ENCODE measurements around the gene PIK3C3.

DNA sequence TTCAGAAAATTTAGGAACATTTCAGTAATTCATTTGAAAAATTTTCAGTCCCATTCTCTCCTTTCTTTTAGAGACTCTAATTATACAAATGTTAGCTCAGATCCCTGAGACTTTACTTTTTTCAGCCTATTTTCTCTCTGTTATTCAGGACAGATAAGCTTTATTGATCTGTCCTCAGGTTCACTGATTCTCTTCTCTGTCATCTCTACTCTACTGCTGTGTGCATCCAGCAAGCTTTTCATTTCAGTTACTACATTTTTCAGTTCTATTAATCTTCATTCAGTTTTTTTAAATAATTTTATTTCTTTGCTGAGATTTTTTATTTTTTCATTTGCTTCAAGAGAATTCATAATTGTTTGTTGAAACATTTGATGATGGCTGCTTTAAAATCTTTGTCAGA lies 22.1 kb upstream of the PIK3C3 start:
- TF ChIP-seq, protein P1, sequence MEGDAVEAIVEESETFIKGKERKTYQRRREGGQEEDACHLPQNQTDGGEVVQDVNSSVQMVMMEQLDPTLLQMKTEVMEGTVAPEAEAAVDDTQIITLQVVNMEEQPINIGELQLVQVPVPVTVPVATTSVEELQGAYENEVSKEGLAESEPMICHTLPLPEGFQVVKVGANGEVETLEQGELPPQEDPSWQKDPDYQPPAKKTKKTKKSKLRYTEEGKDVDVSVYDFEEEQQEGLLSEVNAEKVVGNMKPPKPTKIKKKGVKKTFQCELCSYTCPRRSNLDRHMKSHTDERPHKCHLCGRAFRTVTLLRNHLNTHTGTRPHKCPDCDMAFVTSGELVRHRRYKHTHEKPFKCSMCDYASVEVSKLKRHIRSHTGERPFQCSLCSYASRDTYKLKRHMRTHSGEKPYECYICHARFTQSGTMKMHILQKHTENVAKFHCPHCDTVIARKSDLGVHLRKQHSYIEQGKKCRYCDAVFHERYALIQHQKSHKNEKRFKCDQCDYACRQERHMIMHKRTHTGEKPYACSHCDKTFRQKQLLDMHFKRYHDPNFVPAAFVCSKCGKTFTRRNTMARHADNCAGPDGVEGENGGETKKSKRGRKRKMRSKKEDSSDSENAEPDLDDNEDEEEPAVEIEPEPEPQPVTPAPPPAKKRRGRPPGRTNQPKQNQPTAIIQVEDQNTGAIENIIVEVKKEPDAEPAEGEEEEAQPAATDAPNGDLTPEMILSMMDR (IDR thresholded peaks at IDR 0.05; ENCODE audit: low read depth, low read length, missing input control), result no peak
- TF ChIP-seq, protein P2, sequence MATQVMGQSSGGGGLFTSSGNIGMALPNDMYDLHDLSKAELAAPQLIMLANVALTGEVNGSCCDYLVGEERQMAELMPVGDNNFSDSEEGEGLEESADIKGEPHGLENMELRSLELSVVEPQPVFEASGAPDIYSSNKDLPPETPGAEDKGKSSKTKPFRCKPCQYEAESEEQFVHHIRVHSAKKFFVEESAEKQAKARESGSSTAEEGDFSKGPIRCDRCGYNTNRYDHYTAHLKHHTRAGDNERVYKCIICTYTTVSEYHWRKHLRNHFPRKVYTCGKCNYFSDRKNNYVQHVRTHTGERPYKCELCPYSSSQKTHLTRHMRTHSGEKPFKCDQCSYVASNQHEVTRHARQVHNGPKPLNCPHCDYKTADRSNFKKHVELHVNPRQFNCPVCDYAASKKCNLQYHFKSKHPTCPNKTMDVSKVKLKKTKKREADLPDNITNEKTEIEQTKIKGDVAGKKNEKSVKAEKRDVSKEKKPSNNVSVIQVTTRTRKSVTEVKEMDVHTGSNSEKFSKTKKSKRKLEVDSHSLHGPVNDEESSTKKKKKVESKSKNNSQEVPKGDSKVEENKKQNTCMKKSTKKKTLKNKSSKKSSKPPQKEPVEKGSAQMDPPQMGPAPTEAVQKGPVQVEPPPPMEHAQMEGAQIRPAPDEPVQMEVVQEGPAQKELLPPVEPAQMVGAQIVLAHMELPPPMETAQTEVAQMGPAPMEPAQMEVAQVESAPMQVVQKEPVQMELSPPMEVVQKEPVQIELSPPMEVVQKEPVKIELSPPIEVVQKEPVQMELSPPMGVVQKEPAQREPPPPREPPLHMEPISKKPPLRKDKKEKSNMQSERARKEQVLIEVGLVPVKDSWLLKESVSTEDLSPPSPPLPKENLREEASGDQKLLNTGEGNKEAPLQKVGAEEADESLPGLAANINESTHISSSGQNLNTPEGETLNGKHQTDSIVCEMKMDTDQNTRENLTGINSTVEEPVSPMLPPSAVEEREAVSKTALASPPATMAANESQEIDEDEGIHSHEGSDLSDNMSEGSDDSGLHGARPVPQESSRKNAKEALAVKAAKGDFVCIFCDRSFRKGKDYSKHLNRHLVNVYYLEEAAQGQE (IDR thresholded peaks at IDR 0.05), result no peak
- TF ChIP-seq JUND (IDR thresholded peaks at IDR 0.05) (no peak), SP1 (IDR thresholded peaks at IDR 0.05) (no peak), TAF1 (conservative IDR thresholded peaks at IDR 0.05) (no peak), EGR1 (IDR thresholded peaks at IDR 0.05; ENCODE audit: low read depth in 2 of 2) (no peak), GABPA (IDR thresholded peaks at IDR 0.05 in 1 of 2, conservative IDR thresholded peaks at IDR 0.05 in 1 of 2) (no peak), YY1 (IDR thresholded peaks at IDR 0.05) (no peak), HNF4G (IDR thresholded peaks at IDR 0.05) (no peak)
- TF ChIP-seq, protein P3, sequence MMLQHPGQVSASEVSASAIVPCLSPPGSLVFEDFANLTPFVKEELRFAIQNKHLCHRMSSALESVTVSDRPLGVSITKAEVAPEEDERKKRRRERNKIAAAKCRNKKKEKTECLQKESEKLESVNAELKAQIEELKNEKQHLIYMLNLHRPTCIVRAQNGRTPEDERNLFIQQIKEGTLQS (IDR thresholded peaks at IDR 0.05), result no peak
- TF ChIP-seq, protein P4, sequence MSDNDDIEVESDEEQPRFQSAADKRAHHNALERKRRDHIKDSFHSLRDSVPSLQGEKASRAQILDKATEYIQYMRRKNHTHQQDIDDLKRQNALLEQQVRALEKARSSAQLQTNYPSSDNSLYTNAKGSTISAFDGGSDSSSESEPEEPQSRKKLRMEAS (IDR thresholded peaks at IDR 0.05), result no peak
